Tibial artery (tissue), 4 donors: ENCODE measurements around the gene ZNF587B.
"Not testable (repeated sequence)": the region's sequence is repeated elsewhere in the genome, so short reads cannot be mapped to it uniquely, and the experiment has no call there.

Source experiments
- DNase-seq, 2 donors: peaks; one replicate each; pipeline ENCODE4 v3.0.0-alpha.2; 2019
- H3K27ac ChIP-seq, 2 donors: fragments of 200-600 bp; sonication (generic) in 1 of 2; 1 replicate in 1 of 2; 2 replicates in 1 of 2; pipeline ENCODE4 v1.5.1; 2018 to 2019; ENCODE audit warnings: mild to moderate bottlenecking in 1 of 2
- H3K27me3 ChIP-seq, 2 donors: fragments of 200-600 bp; sonication (generic) in 1 of 2; one replicate each; pipeline versions ENCODE4 v1.5.1 to v1.6.0; 2016 to 2019
- H3K36me3 ChIP-seq, 3 donors: fragments of 200-600 bp; sonication (generic) in 2 of 3; one replicate each; pipeline ENCODE4 v1.5.1; 2016 to 2019; ENCODE audit warnings: mild to moderate bottlenecking in 2 of 3
- H3K4me1 ChIP-seq, 4 donors: fragments of 200-600 bp; sonication (generic) in 2 of 4; 1 replicate in 3 of 4; 2 replicates in 1 of 4; pipeline ENCODE4 v1.5.1; 2016 to 2019
- H3K4me3 ChIP-seq, 2 donors: fragments of 200-600 bp; sonication (generic) in 1 of 2; 1 replicate in 1 of 2; 2 replicates in 1 of 2; pipeline ENCODE4 v1.5.1; 2018 to 2019; ENCODE audit warnings: mild to moderate bottlenecking in 2 of 2
- H3K9me3 ChIP-seq, 3 donors: fragments of 200-600 bp; sonication (generic) in 1 of 3; one replicate each; pipeline ENCODE4 v1.5.1; 2016 to 2019
- CTCF ChIP-seq, 2 experiments: fragments of 200-600 bp in 1 of 2; fragments of 450-650 bp in 1 of 2; IDR thresholded peaks; one replicate each; pipeline ENCODE4 v1.5.1; 2017 to 2019; ENCODE audit warnings: antibody characterized with exemption in 2 of 2, mild to moderate bottlenecking in 1 of 2, moderate library complexity in 1 of 2
- intact Hi-C: fragments of 100-400 bp; cut with DNase I; formaldehyde crosslinking; loops from one replicate; pipeline ENCODE4 v1.15.0; 2023; ENCODE audit warnings: low total_unique reads

The ZNF587B gene

GRCh38 chr19:57816652-57817051 is 13.4 kb upstream of the ZNF587B start:
- no peaks in the 10 kb centered on the region for H3K9me3 ChIP-seq
- H3K4me1 ChIP-seq, result peaks cover 0 to 39% (median 22%) of the 10 kb centered on the region in 4 donors
- DNase-seq, result no peak
- H3K4me3 ChIP-seq, result no peak overlapping the region
- no peak overlapping the region for H3K27ac ChIP-seq
- H3K27me3 ChIP-seq, result no peaks in the 10 kb centered on the region
- no peak for TF ChIP-seq CTCF (IDR thresholded peaks at IDR 0.05)
- peaks cover 0 to 6% (median 0%) of the 10 kb centered on the region in 3 donors for H3K36me3 ChIP-seq
- intact Hi-C loops, result loop anchor here (10.0 kb wide), 1 partner anchor 72 kb away; the partner anchor contains the start of gene ZNF776

- intact Hi-C loops, result loop anchor here (10.0 kb wide), 1 partner anchor 73 kb away; the partner anchor contains the start of gene ZNF776
- DNase-seq, result no peak
- Histone ChIP-seq H3K27ac (no peak overlapping the region), H3K36me3 (no peaks in the 10 kb centered on the region), H3K9me3 (no peaks in the 10 kb centered on the region), H3K4me1 (peaks cover 0 to 41% (median 20%) of the 10 kb centered on the region in 4 donors), H3K4me3 (no peak overlapping the region), H3K27me3 (no peaks in the 10 kb centered on the region)
- TF ChIP-seq CTCF (IDR thresholded peaks at IDR 0.05), result no peak
These were observed 12.1 kb upstream of the ZNF587B start for GRCh38 chr19:57817976-57818375.

- Histone ChIP-seq H3K27me3 (no peaks in the 10 kb centered on the region), H3K4me3 (no peak overlapping the region), H3K27ac (no peak overlapping the region), H3K4me1 (peaks cover 0 to 37% (median 19%) of the 10 kb centered on the region in 4 donors), H3K9me3 (no peaks in the 10 kb centered on the region), H3K36me3 (no peaks in the 10 kb centered on the region)
- no peak for TF ChIP-seq CTCF (IDR thresholded peaks at IDR 0.05)
- intact Hi-C loops, result loop anchor here (10.0 kb wide), 1 partner anchor 74 kb away; the partner anchor contains the start of gene ZNF776
- DNase-seq, result no peak
These were observed 11.7 kb upstream of the ZNF587B start for GRCh38 chr19:57818378-57818777.

- Histone ChIP-seq H3K27ac (peak overlapping the region; percentile 76 to 82), H3K27me3 (no peaks in the 10 kb centered on the region), H3K9me3 (no peaks in the 10 kb centered on the region), H3K4me1 (peaks cover 0 to 26% (median 13%) of the 10 kb centered on the region in 4 donors), H3K36me3 (peaks cover 0 to 7% (median 0%) of the 10 kb centered on the region in 3 donors), H3K4me3 (peak overlapping the region; percentile 70 to 73)
- intact Hi-C loops, result loop anchor here (10.0 kb wide), 1 partner anchor 75 kb away; the partner anchor contains the start of gene ZNF776
- TF ChIP-seq CTCF (IDR thresholded peaks at IDR 0.05), result no peak
- peak; percentile 84 to 90 for DNase-seq
These were observed 10.5 kb upstream of the ZNF587B start for GRCh38 chr19:57819475-57820148.

GRCh38 chr19:57820599-57820998 is 9.5 kb upstream of the ZNF587B start:
- peak overlapping the region; percentile 70 to 73 for H3K4me3 ChIP-seq
- peak overlapping the region in 1 of 2 donors; percentile 82 for H3K27ac ChIP-seq
- H3K27me3 ChIP-seq, result no peaks in the 10 kb centered on the region
- peaks cover 0 to 7% (median 0%) of the 10 kb centered on the region in 3 donors for H3K36me3 ChIP-seq
- intact Hi-C loops, result no loop called here
- no peak for TF ChIP-seq CTCF (IDR thresholded peaks at IDR 0.05)
- peaks cover 0 to 26% (median 9%) of the 10 kb centered on the region in 4 donors for H3K4me1 ChIP-seq
- no peaks in the 10 kb centered on the region for H3K9me3 ChIP-seq
- DNase-seq, result no peak

GRCh38 chr19:57821095-57821494 is 9.0 kb upstream of the ZNF587B start:
- peaks cover 0 to 26% (median 9%) of the 10 kb centered on the region in 4 donors for H3K4me1 ChIP-seq
- H3K27ac ChIP-seq, H3K4me3 ChIP-seq, intact Hi-C loops, H3K27me3 ChIP-seq, DNase-seq, H3K9me3 ChIP-seq, H3K36me3 ChIP-seq: not testable (repeated sequence)

- H3K27ac ChIP-seq, H3K36me3 ChIP-seq, H3K27me3 ChIP-seq, intact Hi-C loops, H3K9me3 ChIP-seq, DNase-seq, H3K4me3 ChIP-seq: not testable (repeated sequence)
- peaks cover 0 to 26% (median 9%) of the 10 kb centered on the region in 4 donors for H3K4me1 ChIP-seq
These were observed 8.6 kb upstream of the ZNF587B start for GRCh38 chr19:57821501-57821900.

- H3K27me3 ChIP-seq, H3K27ac ChIP-seq, intact Hi-C loops, DNase-seq, H3K9me3 ChIP-seq, H3K4me3 ChIP-seq, H3K36me3 ChIP-seq: not testable (repeated sequence)
- H3K4me1 ChIP-seq, result peaks cover 0 to 26% (median 9%) of the 10 kb centered on the region in 4 donors
These were observed 6.9 kb upstream of the ZNF587B start for GRCh38 chr19:57823155-57823554.

GRCh38 chr19:57823608-57824007 is 6.5 kb upstream of the ZNF587B start:
- intact Hi-C loops, H3K4me3 ChIP-seq, H3K9me3 ChIP-seq, H3K27me3 ChIP-seq, H3K27ac ChIP-seq, DNase-seq: not testable (repeated sequence)
- H3K36me3 ChIP-seq, result peaks cover 0 to 14% (median 0%) of the 10 kb centered on the region in 3 donors
- H3K4me1 ChIP-seq, result peaks cover 0 to 26% (median 9%) of the 10 kb centered on the region in 4 donors
